ENCODE data around the gene HJV. TPM values are rescaled to one million over a fixed set of nuclear protein-coding genes. Genes with fewer than 3 reads are reported as not detected.
"Not testable (repeated sequence)": the region's sequence is repeated elsewhere in the genome, so short reads cannot be mapped to it uniquely, and the experiment has no call there.

The HJV gene
- total and polyA plus RNA-seq, 8 donors: not detected

GRCh38 chr1:146049436-146049835 lies 27.9 kb upstream of the HJV start:
- no peaks in the 10 kb centered on the region for H3K9me3 ChIP-seq
- H3K27ac ChIP-seq: peak overlapping the region in 1 of 5 donors; percentile 91
- DNase-seq: no peak
- no peaks in the 10 kb centered on the region for H3K36me3 ChIP-seq
- 86 to 92% (median 87%) methylated on average over 16 to 27 of the region's 27 CpGs for WGBS, 5 donors
- no peak for TF ChIP-seq POLR2A (IDR thresholded peaks at IDR 0.05)
- TF ChIP-seq CTCF (IDR thresholded peaks at IDR 0.05): no peak
- no peak for TF ChIP-seq EP300 (IDR thresholded peaks at IDR 0.05)
- TF ChIP-seq POLR2AphosphoS5 (IDR thresholded peaks at IDR 0.05): no peak
- H3K4me1 ChIP-seq: peaks cover 0 to 22% (median 9%) of the 10 kb centered on the region in 4 donors
- intact Hi-C loops (cut with DNase I; ENCODE audit: low total_unique reads): no loop called here
- no peak overlapping the region for H3K4me3 ChIP-seq
- no peaks in the 10 kb centered on the region for H3K27me3 ChIP-seq

GRCh38 chr1:146048514-146049115 lies 27.1 kb upstream of the HJV start:
- WGBS, 5 donors: 77 to 91% (median 84%) methylated on average over 8 of the region's 8 CpGs
- DNase-seq; intact Hi-C loops (cut with DNase I; ENCODE audit: low total_unique reads); H3K27me3 ChIP-seq; H3K36me3 ChIP-seq; H3K9me3 ChIP-seq; H3K4me3 ChIP-seq: not testable (repeated sequence)
- peaks cover 0 to 22% (median 11%) of the 10 kb centered on the region in 4 donors for H3K4me1 ChIP-seq
- H3K27ac ChIP-seq: peak overlapping the region in 1 of 5 donors; percentile 38

GRCh38 chr1:146046664-146047063 lies 25.1 kb upstream of the HJV start:
- TF ChIP-seq CTCF (IDR thresholded peaks at IDR 0.05) (no peak), EP300 (IDR thresholded peaks at IDR 0.05) (no peak), POLR2A (IDR thresholded peaks at IDR 0.05) (no peak), POLR2AphosphoS5 (IDR thresholded peaks at IDR 0.05) (no peak)
- no peak for DNase-seq
- H3K4me1 ChIP-seq: peaks cover 0 to 14% (median 6%) of the 10 kb centered on the region in 4 donors
- no peaks in the 10 kb centered on the region for H3K9me3 ChIP-seq
- H3K36me3 ChIP-seq: no peaks in the 10 kb centered on the region
- intact Hi-C loops (cut with DNase I; ENCODE audit: low total_unique reads): no loop called here
- no peak overlapping the region for H3K27ac ChIP-seq
- no peak overlapping the region for H3K4me3 ChIP-seq
- 89 to 100% (median 93%) methylated on average over 1 of the region's 1 CpG for WGBS, 5 donors
- no peaks in the 10 kb centered on the region for H3K27me3 ChIP-seq

GRCh38 chr1:146039844-146040194 lies 18.3 kb upstream of the HJV start:
- no peak for TF ChIP-seq POLR2A (IDR thresholded peaks at IDR 0.05)
- no peak for TF ChIP-seq EP300 (IDR thresholded peaks at IDR 0.05)
- TF ChIP-seq POLR2AphosphoS5 (IDR thresholded peaks at IDR 0.05): no peak
- TF ChIP-seq CTCF (IDR thresholded peaks at IDR 0.05): no peak
- DNase-seq: no peak
- peaks cover 13 to 46% (median 30%) of the 10 kb centered on the region in 4 donors for H3K4me1 ChIP-seq
- 59 to 67% (median 62%) methylated on average over 9 of the region's 9 CpGs for WGBS, 5 donors
- no peaks in the 10 kb centered on the region for H3K9me3 ChIP-seq
- peak overlapping the region; percentile 40 to 97 (median 92) for H3K27ac ChIP-seq
- peak overlapping the region; percentile 55 to 70 (median 60) for H3K4me3 ChIP-seq
- intact Hi-C loops (cut with DNase I; ENCODE audit: low total_unique reads): no loop called here
- no peaks in the 10 kb centered on the region for H3K36me3 ChIP-seq
- no peaks in the 10 kb centered on the region for H3K27me3 ChIP-seq

- Histone ChIP-seq H3K4me1 (peaks cover 13 to 47% (median 28%) of the 10 kb centered on the region in 4 donors), H3K4me3 (peak overlapping the region; percentile 55 to 70 (median 60)), H3K27me3 (no peaks in the 10 kb centered on the region), H3K27ac (peak overlapping the region; percentile 85 to 97 (median 92)), H3K9me3 (no peaks in the 10 kb centered on the region), H3K36me3 (no peaks in the 10 kb centered on the region)
- intact Hi-C loops (cut with DNase I; ENCODE audit: low total_unique reads): no loop called here
- WGBS, 5 donors: 0 to 1% (median 0%) methylated on average over 21 of the region's 21 CpGs
- peak; percentile 79 to 93 for DNase-seq
- TF ChIP-seq EP300 (IDR thresholded peaks at IDR 0.05) (no peak), CTCF (IDR thresholded peaks at IDR 0.05) (no peak), POLR2A (IDR thresholded peaks at IDR 0.05) (no peak), POLR2AphosphoS5 (IDR thresholded peaks at IDR 0.05) (peak; percentile 13 to 54 (median 47))
These were observed 15.6 kb upstream of the HJV start for GRCh38 chr1:146036965-146037646.
